H9 (cell line): ENCODE results near the gene SLC24A4. TPM values are rescaled to one million over a fixed set of nuclear protein-coding genes. Genes with fewer than 3 reads are reported as not detected.

Source experiments
- DNase-seq: peaks from one replicate; pipeline ENCODE4 v3.0.0-alpha.2; 2017
- H2AFZ ChIP-seq: one replicate; pipeline ENCODE4 v1.6.1; 2013; ENCODE audit warnings: mild to moderate bottlenecking, low read length, control low read depth, moderate library complexity
- H2AK5ac ChIP-seq: 2 replicates; pipeline ENCODE4 v1.6.1; 2013; ENCODE audit warnings: low read length, control low read depth, mixed read lengths; ENCODE audit not compliant: insufficient read length
- H2BK120ac ChIP-seq: one replicate; pipeline ENCODE4 v1.6.1; 2013; ENCODE audit warnings: low read depth, mild to moderate bottlenecking, low read length, control low read depth, inconsistent platforms; ENCODE audit not compliant: poor library complexity, severe bottlenecking
- H2BK12ac ChIP-seq: 2 replicates; pipeline ENCODE4 v1.6.1; 2013; ENCODE audit warnings: low read length, control low read depth, mixed read lengths, low read depth; ENCODE audit not compliant: insufficient read length
- H2BK15ac ChIP-seq: 2 replicates; pipeline ENCODE4 v1.6.1; 2013; ENCODE audit warnings: low read depth, low read length, control low read depth
- H2BK20ac ChIP-seq: one replicate; pipeline ENCODE4 v1.6.1; 2013; ENCODE audit warnings: low read depth, mild to moderate bottlenecking, low read length, control low read depth, inconsistent platforms; ENCODE audit not compliant: poor library complexity, severe bottlenecking
- H2BK5ac ChIP-seq: 2 replicates; pipeline ENCODE4 v1.6.1; 2013; ENCODE audit warnings: low read length, control low read depth, mixed read lengths; ENCODE audit not compliant: insufficient read length
- H3K14ac ChIP-seq: 2 replicates; pipeline ENCODE4 v1.6.1; 2013; ENCODE audit warnings: low read length, control low read depth; ENCODE audit not compliant: insufficient read depth
- H3K18ac ChIP-seq: 2 replicates; pipeline ENCODE4 v1.6.1; 2013; ENCODE audit warnings: low read depth, mild to moderate bottlenecking, mixed read lengths, low read length, control low read depth; ENCODE audit not compliant: insufficient read length
- H3K23ac ChIP-seq: 2 replicates; pipeline ENCODE4 v1.6.1; 2013; ENCODE audit warnings: low read length, control low read depth, mixed read lengths, low read depth; ENCODE audit not compliant: insufficient read length
- H3K23me2 ChIP-seq: 2 replicates; pipeline ENCODE4 v1.6.1; 2013; ENCODE audit warnings: low read depth, mild to moderate bottlenecking, mixed read lengths, low read length, control low read depth; ENCODE audit not compliant: insufficient read length, poor library complexity, severe bottlenecking
- H3K27ac ChIP-seq: 2 replicates; pipeline ENCODE4 v1.5.1; 2013; ENCODE audit warnings: low read length, control low read depth, mixed read lengths, low read depth; ENCODE audit not compliant: insufficient read length
- H3K27me3 ChIP-seq: 2 replicates; pipeline ENCODE4 v1.6.1; 2013; ENCODE audit warnings: low read length, control low read depth, inconsistent platforms; ENCODE audit not compliant: insufficient read depth
- H3K4ac ChIP-seq: 2 replicates; pipeline ENCODE4 v1.6.1; 2013; ENCODE audit warnings: low read depth, mild to moderate bottlenecking, control low read depth, inconsistent platforms, low read length, moderate library complexity
- H3K4me1 ChIP-seq: 2 replicates; pipeline ENCODE4 v1.6.1; 2013; ENCODE audit warnings: low read length, control low read depth, inconsistent platforms; ENCODE audit not compliant: insufficient read depth
- H3K4me2 ChIP-seq: 2 replicates; pipeline ENCODE4 v1.6.1; 2013; ENCODE audit warnings: low read length, control low read depth, mixed read lengths; ENCODE audit not compliant: insufficient read length, insufficient read depth
- H3K56ac ChIP-seq: 2 replicates; pipeline ENCODE4 v1.6.1; 2013; ENCODE audit warnings: low read depth, mild to moderate bottlenecking, mixed read lengths, low read length, control low read depth; ENCODE audit not compliant: insufficient read length
- H3K79me1 ChIP-seq: 2 replicates; pipeline ENCODE4 v1.6.1; 2013; ENCODE audit warnings: low read depth, mild to moderate bottlenecking, moderate library complexity, low read length, control low read depth, inconsistent platforms; ENCODE audit not compliant: insufficient read depth, poor library complexity, severe bottlenecking
- H3K79me2 ChIP-seq: 2 replicates; pipeline ENCODE4 v1.6.1; 2013; ENCODE audit warnings: low read length, control low read depth, inconsistent platforms; ENCODE audit not compliant: insufficient read depth
- H3K9ac ChIP-seq: 2 replicates; pipeline ENCODE4 v1.6.1; 2013; ENCODE audit warnings: low read length, control low read depth, mixed read lengths; ENCODE audit not compliant: insufficient read length; ENCODE audit errors: extremely low read depth
- H3K9me3 ChIP-seq: one replicate; pipeline ENCODE4 v1.6.1; 2013; ENCODE audit warnings: low read depth, low read length, inconsistent platforms; ENCODE audit not compliant: control insufficient read depth
- H3T11ph ChIP-seq: one replicate; pipeline ENCODE4 v1.6.1; 2013; ENCODE audit warnings: mild to moderate bottlenecking, low read length, control low read depth, inconsistent platforms
- H4K20me1 ChIP-seq: one replicate; pipeline ENCODE4 v1.6.1; 2013; ENCODE audit not compliant: control insufficient read depth, insufficient read length, insufficient read depth
- H4K5ac ChIP-seq: 2 replicates; pipeline ENCODE4 v1.6.1; 2013; ENCODE audit warnings: low read depth, mild to moderate bottlenecking, mixed read lengths, low read length, control low read depth; ENCODE audit not compliant: insufficient read length
- H4K8ac ChIP-seq: replicated peaks from 2 replicates; pipeline ENCODE4 v1.6.1; 2013; ENCODE audit warnings: low read length, control low read depth, mixed read lengths, low read depth; ENCODE audit not compliant: insufficient read length
- H4K91ac ChIP-seq: 2 replicates; pipeline ENCODE4 v1.6.1; 2013; ENCODE audit warnings: low read depth, mild to moderate bottlenecking, moderate library complexity, mixed read lengths, low read length, control low read depth; ENCODE audit not compliant: insufficient read length
- H3K27ac Mint-ChIP-seq, 3 experiments: 2 replicates in 2 of 3; 3 replicates in 1 of 3; pipeline ENCODE4 v1.8.0; 2020 to 2021; ENCODE audit warnings: mixed read lengths in 3 of 3, mild to moderate bottlenecking in 1 of 3, moderate library complexity in 1 of 3
- H3K27me3 Mint-ChIP-seq: 2 replicates; pipeline ENCODE4 v1.8.0; 2021; ENCODE audit warnings: low read depth, mild to moderate bottlenecking, moderate library complexity, mixed read lengths
- H3K36me3 Mint-ChIP-seq, 3 experiments: 2 replicates in 2 of 3; 3 replicates in 1 of 3; pipeline ENCODE4 v1.8.0; 2020 to 2021; ENCODE audit warnings: low read depth in 3 of 3, mixed read lengths in 3 of 3; ENCODE audit not compliant: insufficient read depth in 1 of 3
- H3K4me1 Mint-ChIP-seq, 2 experiments: 2 replicates each; pipeline ENCODE4 v1.8.0; 2020; ENCODE audit warnings: mixed read lengths in 2 of 2
- H3K4me3 Mint-ChIP-seq, 2 experiments: 2 replicates in 1 of 2; 3 replicates in 1 of 2; pipeline ENCODE4 v1.8.0; 2020 to 2021; ENCODE audit warnings: mild to moderate bottlenecking in 2 of 2, mixed read lengths in 2 of 2, moderate library complexity in 1 of 2
- H3K9me3 Mint-ChIP-seq, 2 experiments: 2 replicates in 1 of 2; 3 replicates in 1 of 2; pipeline ENCODE4 v1.8.0; 2020; ENCODE audit warnings: mild to moderate bottlenecking in 2 of 2, mixed read lengths in 2 of 2, moderate library complexity in 1 of 2
- CTCF ChIP-seq: fragments of 200-600 bp; sonication (generic); conservative IDR thresholded peaks from 3 replicates; pipeline ENCODE4 v1.8.0; 2021; ENCODE audit warnings: antibody characterized with exemption, mild to moderate bottlenecking
- WGBS: extraction: QIAGEN DNeasy Blood & Tissue Kit; methylation state at CpG from one replicate; pipeline ENCODE4 v1.1.7; 2013; ENCODE audit warnings: missing lambda C conversion rate, low lambda C conversion rate, mixed read lengths; ENCODE audit not compliant: insufficient read length; ENCODE audit errors: extremely low coverage; 5-methylcytosine and 5-hydroxymethylcytosine counted together
- total RNA-seq: library from RNA; stranded (reverse); gene quantifications from 2 replicates; pipeline ENCODE4 v1.2.1, GENCODE V29; 2021

The SLC24A4 gene
- total RNA-seq, 1 experiment from 2014 or later, result 0.24 TPM

GRCh38 chr14:92316937-92317336 lies 6.0 kb upstream of the SLC24A4 start:
- H3K27me3 ChIP-seq, result peaks cover 10% of the 10 kb centered on the region
- Mint-ChIP-seq H3K27me3 (peaks cover 56% of the 10 kb centered on the region), H3K4me3 (no peak overlapping the region), H3K4me1 (peaks cover 0 to 4% of the 10 kb centered on the region in 2 experiments; a peak in 2 of 4 replicates), H3K36me3 (no peaks in the 10 kb centered on the region), H3K9me3 (no peaks in the 10 kb centered on the region), H3K27ac (no peak overlapping the region)
- no peak overlapping the region for H3K27ac ChIP-seq
- H3K9ac ChIP-seq, result no peak overlapping the region
- H2AFZ ChIP-seq, result no peak overlapping the region
- no peaks in the 10 kb centered on the region for H3K9me3 ChIP-seq
- H3K56ac ChIP-seq, result no peak overlapping the region
- H3K23ac ChIP-seq, result no peak overlapping the region
- no peak overlapping the region for H2BK5ac ChIP-seq
- H4K20me1 ChIP-seq, result no peaks in the 10 kb centered on the region
- H4K5ac ChIP-seq, result no peak overlapping the region
- H2AK5ac ChIP-seq, result no peak overlapping the region
- no peak overlapping the region for H2BK20ac ChIP-seq
- no peaks in the 10 kb centered on the region for H3K79me1 ChIP-seq
- no peak overlapping the region for H3T11ph ChIP-seq
- no peak overlapping the region for H4K8ac ChIP-seq
- no peak overlapping the region; the same call in 1 of the 2 replicates for H3K14ac ChIP-seq
- H3K4me2 ChIP-seq, result no peak overlapping the region
- DNase-seq, result no peak
- H2BK15ac ChIP-seq, result no peak overlapping the region
- H3K18ac ChIP-seq, result no peak overlapping the region
- no peak for TF ChIP-seq CTCF
- no peak overlapping the region for H2BK120ac ChIP-seq
- no peaks in the 10 kb centered on the region for H3K79me2 ChIP-seq
- H3K4ac ChIP-seq, result no peak overlapping the region
- no peak overlapping the region for H4K91ac ChIP-seq
- H3K23me2 ChIP-seq, result no peaks in the 10 kb centered on the region
- no CpG with 5 or more reads among the region's 6 CpGs for WGBS
- no peak overlapping the region for H2BK12ac ChIP-seq
- no peaks in the 10 kb centered on the region for H3K4me1 ChIP-seq
